Mesenchymal stem cell (in vitro differentiated cells and primary cell): ENCODE data around the gene ARPIN.
"Not testable (repeated sequence)": the region's sequence is repeated elsewhere in the genome, so short reads cannot be mapped to it uniquely, and the experiment has no call there.

ENCODE experiments used
- DNase-seq: peaks from one replicate; pipeline ENCODE4 v3.0.0-alpha.2; 2013
- H2AFZ ChIP-seq: one replicate; pipeline ENCODE4 v1.6.1; 2013; ENCODE audit warnings: low read depth, mild to moderate bottlenecking, control low read depth, inconsistent platforms, low read length, moderate library complexity
- H2AK5ac ChIP-seq: 2 replicates; pipeline ENCODE4 v1.6.1; 2013; ENCODE audit warnings: low read length, moderate library complexity, mild to moderate bottlenecking, inconsistent platforms; ENCODE audit not compliant: severe bottlenecking
- H2BK120ac ChIP-seq: one replicate; pipeline ENCODE4 v1.6.1; 2013; ENCODE audit warnings: low read depth, mild to moderate bottlenecking, inconsistent platforms, low read length, moderate library complexity
- H2BK12ac ChIP-seq, 2 experiments: one replicate each; pipeline ENCODE4 v1.6.1; 2013; ENCODE audit warnings: inconsistent platforms in 2 of 2, low read length in 2 of 2, mild to moderate bottlenecking in 2 of 2, moderate library complexity in 2 of 2, control low read depth in 1 of 2
- H2BK15ac ChIP-seq: one replicate; pipeline ENCODE4 v1.6.1; 2013; ENCODE audit warnings: mild to moderate bottlenecking, low read depth, inconsistent platforms; ENCODE audit not compliant: poor library complexity, severe bottlenecking
- H2BK5ac ChIP-seq: 2 replicates; pipeline ENCODE4 v1.6.1; 2013; ENCODE audit warnings: low read depth, mild to moderate bottlenecking, low read length, control low read depth, inconsistent platforms; ENCODE audit not compliant: poor library complexity, severe bottlenecking
- H3K14ac ChIP-seq, 2 experiments: one replicate each; pipeline ENCODE4 v1.6.1; 2013; ENCODE audit warnings: inconsistent platforms in 2 of 2, low read length in 2 of 2, control low read depth in 1 of 2, mild to moderate bottlenecking in 1 of 2, moderate library complexity in 1 of 2
- H3K18ac ChIP-seq, 2 experiments: one replicate each; pipeline ENCODE4 v1.6.1; 2013; ENCODE audit warnings: inconsistent platforms in 2 of 2, low read length in 2 of 2, control low read depth in 1 of 2, low read depth in 1 of 2, mild to moderate bottlenecking in 1 of 2
- H3K23ac ChIP-seq, 2 experiments: one replicate each; pipeline ENCODE4 v1.6.1; 2013; ENCODE audit warnings: inconsistent platforms in 2 of 2, low read length in 2 of 2, mild to moderate bottlenecking in 2 of 2, moderate library complexity in 2 of 2, control low read depth in 1 of 2
- H3K27ac ChIP-seq: 2 replicates; pipeline ENCODE4 v1.5.1; 2013; ENCODE audit warnings: mild to moderate bottlenecking, moderate library complexity, low read length, control low read depth, inconsistent platforms; ENCODE audit not compliant: poor library complexity, severe bottlenecking
- H3K27me3 ChIP-seq, 2 experiments: 2 replicates each; pipeline versions ENCODE4 v1.6.1 to v1.7.0; 2013; ENCODE audit warnings: low read length in 2 of 2, mild to moderate bottlenecking in 2 of 2, moderate library complexity in 2 of 2, control low read depth in 1 of 2, inconsistent platforms in 1 of 2; ENCODE audit not compliant: control insufficient read depth in 1 of 2, insufficient read depth in 1 of 2
- H3K36me3 ChIP-seq, 2 experiments: 2 replicates each; pipeline versions ENCODE4 v1.6.1 to v1.7.0; 2013; ENCODE audit warnings: low read length in 2 of 2, control low read depth in 1 of 2, inconsistent platforms in 1 of 2, low read depth in 1 of 2, mild to moderate bottlenecking in 1 of 2; ENCODE audit not compliant: insufficient read depth in 2 of 2, control insufficient read depth in 1 of 2
- H3K4ac ChIP-seq, 2 experiments: one replicate each; pipeline ENCODE4 v1.6.1; 2013; ENCODE audit warnings: inconsistent platforms in 2 of 2, low read length in 2 of 2, mild to moderate bottlenecking in 2 of 2, moderate library complexity in 2 of 2, control low read depth in 1 of 2, low read depth in 1 of 2
- H3K4me1 ChIP-seq: 2 replicates; pipeline ENCODE4 v1.6.1; 2013; ENCODE audit warnings: low read depth, low read length, control low read depth; ENCODE audit not compliant: control insufficient read depth, insufficient read depth
- H3K4me2 ChIP-seq: 2 replicates; pipeline ENCODE4 v1.6.1; 2013; ENCODE audit warnings: low read length, mild to moderate bottlenecking, inconsistent platforms; ENCODE audit not compliant: poor library complexity, severe bottlenecking
- H3K4me3 ChIP-seq, 2 experiments: 2 replicates each; pipeline versions ENCODE4 v1.5.1 to v1.7.0; 2013; ENCODE audit warnings: low read length in 2 of 2, mild to moderate bottlenecking in 2 of 2, control low read depth in 1 of 2, low read depth in 1 of 2; ENCODE audit not compliant: insufficient read depth in 1 of 2
- H3K79me1 ChIP-seq: replicated peaks from 2 replicates; pipeline ENCODE4 v1.6.1; 2013; ENCODE audit warnings: mild to moderate bottlenecking, control low read depth, low read length, inconsistent platforms; ENCODE audit not compliant: poor library complexity, severe bottlenecking
- H3K9ac ChIP-seq: 2 replicates; pipeline ENCODE4 v1.7.0; 2013; ENCODE audit warnings: mild to moderate bottlenecking, low read length, moderate library complexity
- H3K9me3 ChIP-seq: 2 replicates; pipeline ENCODE4 v1.7.0; 2013; ENCODE audit warnings: mild to moderate bottlenecking, low read length; ENCODE audit not compliant: control insufficient read depth
- H4K8ac ChIP-seq: one replicate; pipeline ENCODE4 v1.6.1; 2013; ENCODE audit warnings: inconsistent platforms, mild to moderate bottlenecking, low read length, moderate library complexity
- H4K91ac ChIP-seq: one replicate; pipeline ENCODE4 v1.6.1; 2013; ENCODE audit warnings: mild to moderate bottlenecking, low read length, inconsistent platforms
- WGBS: methylation state at CpG from one replicate; pipeline ENCODE4 v1.1.7; 2013; ENCODE audit warnings: mixed read lengths; 5-methylcytosine and 5-hydroxymethylcytosine counted together

ARPIN gene

DNA sequence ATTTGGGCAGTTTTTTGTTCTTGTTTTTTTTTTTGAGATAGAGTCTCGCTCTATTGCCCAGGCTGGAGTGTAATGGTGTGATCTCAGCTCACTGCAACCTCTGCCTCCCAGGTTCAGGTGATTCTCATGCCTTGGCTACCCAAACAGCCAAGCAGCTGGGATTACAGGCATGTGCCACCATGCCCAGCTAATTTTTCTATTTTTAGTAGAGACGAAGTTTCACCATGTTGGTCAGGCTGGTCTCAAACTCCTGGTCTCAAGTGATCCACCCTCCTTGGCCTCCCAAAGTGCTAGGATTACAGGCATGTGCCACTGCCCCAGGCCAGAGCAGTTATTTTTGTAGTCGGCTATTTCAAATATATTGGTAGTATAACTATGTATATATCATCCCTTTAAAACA, 27.6 kb downstream of the ARPIN start:
- H3K4me1 ChIP-seq, H3K18ac ChIP-seq, H2AK5ac ChIP-seq, H4K91ac ChIP-seq, H4K8ac ChIP-seq, H3K9me3 ChIP-seq, H2BK120ac ChIP-seq, H3K4me3 ChIP-seq, H2BK12ac ChIP-seq, H2AFZ ChIP-seq, H3K4ac ChIP-seq, H3K9ac ChIP-seq, DNase-seq, H3K4me2 ChIP-seq, H2BK5ac ChIP-seq, H3K27me3 ChIP-seq, H3K23ac ChIP-seq, H2BK15ac ChIP-seq, H3K14ac ChIP-seq, H3K27ac ChIP-seq: not testable (repeated sequence)
- Histone ChIP-seq H3K36me3 (peaks cover 32 to 67% of the 10 kb centered on the region in 2 experiments), H3K79me1 (peaks cover 15% of the 10 kb centered on the region)
- WGBS = 100% methylated on average over 2 of the region's 3 CpGs

DNA sequence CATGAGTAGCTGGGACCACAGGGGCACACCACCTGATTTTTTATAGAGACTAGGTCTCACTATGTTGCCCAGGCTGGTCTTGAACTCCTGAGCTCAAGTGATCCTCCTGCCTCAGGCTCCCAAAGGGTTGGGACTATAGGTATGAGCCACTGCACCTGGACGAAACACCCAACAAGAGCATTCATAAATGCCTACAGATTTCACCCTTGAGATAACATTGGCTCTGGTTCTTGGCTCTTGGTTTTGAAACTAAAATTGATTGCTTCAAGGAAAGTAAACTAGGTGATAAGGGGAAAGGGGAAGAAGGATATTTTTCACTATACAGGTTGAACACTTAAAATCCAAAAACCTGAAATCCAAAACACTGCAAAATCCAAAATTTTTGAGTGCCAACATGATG, 29.2 kb downstream of the ARPIN start:
- no peak overlapping the region for H4K91ac ChIP-seq

GRCh38 chr15:89880727-89881126, 32.0 kb downstream of the ARPIN start:
- Histone ChIP-seq H2AK5ac (no peak overlapping the region), H3K27me3 (no peaks in the 10 kb centered on the region), H3K4me2 (no peak overlapping the region), H3K4ac (no peak overlapping the region), H3K9me3 (no peaks in the 10 kb centered on the region), H2BK15ac (no peak overlapping the region), H3K9ac (no peak overlapping the region), H4K91ac (no peak overlapping the region), H2AFZ (no peak overlapping the region), H4K8ac (no peak overlapping the region), H3K36me3 (peaks cover 29 to 60% of the 10 kb centered on the region in 2 experiments), H3K23ac (no peak overlapping the region), H2BK5ac (no peak overlapping the region), H3K4me1 (no peaks in the 10 kb centered on the region), H3K4me3 (no peak overlapping the region), H3K18ac (no peak overlapping the region), H3K27ac (no peak overlapping the region), H3K14ac (no peak overlapping the region), H2BK12ac (no peak overlapping the region), H2BK120ac (no peak overlapping the region), H3K79me1 (peaks cover 7% of the 10 kb centered on the region)
- 95% methylated on average over 1 of the region's 1 CpG for WGBS
- DNase-seq = no peak

More for the DNA sequence above, 29.2 kb downstream of the ARPIN start:
- Histone ChIP-seq H2BK5ac (no peak overlapping the region), H3K4me3 (no peak overlapping the region), H2BK12ac (no peak overlapping the region), H2BK120ac (no peak overlapping the region), H2AFZ (no peak overlapping the region), H3K9ac (no peak overlapping the region), H4K8ac (no peak overlapping the region), H3K79me1 (peaks cover 12% of the 10 kb centered on the region), H3K18ac (no peak overlapping the region), H3K14ac (no peak overlapping the region), H3K27ac (no peak overlapping the region), H3K27me3 (no peaks in the 10 kb centered on the region), H3K23ac (no peak overlapping the region), H3K4me2 (no peak overlapping the region), H3K4ac (no peak overlapping the region), H3K4me1 (no peaks in the 10 kb centered on the region), H2BK15ac (no peak overlapping the region), H3K36me3 (peaks cover 33 to 65% of the 10 kb centered on the region in 2 experiments), H2AK5ac (no peak overlapping the region), H3K9me3 (no peaks in the 10 kb centered on the region)
- DNase-seq = no peak
- WGBS = no CpG with 5 or more reads among the region's 1 CpG

DNA sequence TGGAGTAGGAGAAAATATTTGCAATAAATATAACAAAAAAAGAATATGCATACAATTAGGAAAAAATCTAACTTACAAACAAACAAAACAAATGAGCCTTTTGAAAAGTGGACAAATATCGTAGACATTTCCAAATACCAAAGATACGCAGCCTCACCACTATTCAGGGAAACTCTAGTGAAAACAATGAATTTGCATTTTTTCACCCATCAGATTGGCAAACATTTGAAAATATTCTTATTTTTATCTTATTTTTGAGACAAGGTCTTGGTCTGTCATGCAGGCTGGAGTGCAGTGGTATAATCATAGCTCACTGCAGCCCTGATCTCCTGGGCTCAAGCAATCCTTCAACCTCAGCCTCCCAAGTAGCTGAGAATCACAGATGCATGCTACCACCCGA, 34.4 kb downstream of the ARPIN start:
- Histone ChIP-seq H3K18ac (no peak overlapping the region), H2BK5ac (no peak overlapping the region), H3K23ac (no peak overlapping the region), H3K79me1 (peaks cover 4% of the 10 kb centered on the region), H3K27ac (no peak overlapping the region), H3K4ac (no peak overlapping the region), H3K9me3 (no peaks in the 10 kb centered on the region), H3K4me2 (no peak overlapping the region), H2BK12ac (no peak overlapping the region), H2BK15ac (no peak overlapping the region), H4K8ac (no peak overlapping the region), H3K9ac (no peak overlapping the region), H3K4me1 (no peaks in the 10 kb centered on the region), H2AK5ac (no peak overlapping the region), H3K4me3 (no peak overlapping the region), H2AFZ (no peak overlapping the region), H4K91ac (no peak overlapping the region), H3K36me3 (peaks cover 19 to 49% of the 10 kb centered on the region in 2 experiments), H3K27me3 (no peaks in the 10 kb centered on the region), H2BK120ac (no peak overlapping the region), H3K14ac (no peak overlapping the region)
- no peak for DNase-seq
- 97% methylated on average over 3 of the region's 3 CpGs for WGBS
